ENCODE measurements around the gene GYPC. TPM values are rescaled to one million over a fixed set of nuclear protein-coding genes. Genes with fewer than 3 reads are reported as not detected.
"Not testable (repeated sequence)": the region's sequence is repeated elsewhere in the genome, so short reads cannot be mapped to it uniquely, and the experiment has no call there.

The GYPC gene
- total RNA-seq, 1 donor from 2014 or later, result 19.6 TPM

GRCh38 chr2:126692934-126693592 is 37.1 kb downstream of the GYPC start:
- DNase-seq (ENCODE audit: low spot score in 2 of 2); FAIRE-seq: not testable (repeated sequence)

- DNase-seq (ENCODE audit: low spot score in 2 of 2) (no peak), FAIRE-seq (no peak)
Observed at GRCh38 chr2:126696644-126697520, 40.9 kb downstream of the GYPC start.

DNA sequence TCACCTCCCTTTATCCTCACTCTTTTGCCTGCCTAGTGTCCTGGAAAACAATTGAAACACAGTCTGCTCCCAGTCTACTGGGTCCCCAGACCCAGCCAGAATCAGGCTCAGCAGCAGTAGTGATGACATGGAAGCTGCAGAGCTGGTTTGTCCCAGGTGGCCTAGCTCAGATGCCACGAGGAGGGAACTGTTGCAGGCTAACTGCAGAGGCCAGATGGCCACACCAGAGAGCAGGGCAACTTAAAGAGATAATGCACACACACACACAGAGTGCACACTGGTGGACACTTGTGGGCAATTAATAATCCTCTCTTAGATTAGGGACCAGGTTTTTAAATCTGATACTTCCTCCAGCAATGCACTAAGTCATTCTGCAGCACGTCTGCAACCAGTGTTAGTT is 42.4 kb downstream of the GYPC start:
- FAIRE-seq (no peak), DNase-seq (ENCODE audit: low spot score in 2 of 2) (no peak)

DNA sequence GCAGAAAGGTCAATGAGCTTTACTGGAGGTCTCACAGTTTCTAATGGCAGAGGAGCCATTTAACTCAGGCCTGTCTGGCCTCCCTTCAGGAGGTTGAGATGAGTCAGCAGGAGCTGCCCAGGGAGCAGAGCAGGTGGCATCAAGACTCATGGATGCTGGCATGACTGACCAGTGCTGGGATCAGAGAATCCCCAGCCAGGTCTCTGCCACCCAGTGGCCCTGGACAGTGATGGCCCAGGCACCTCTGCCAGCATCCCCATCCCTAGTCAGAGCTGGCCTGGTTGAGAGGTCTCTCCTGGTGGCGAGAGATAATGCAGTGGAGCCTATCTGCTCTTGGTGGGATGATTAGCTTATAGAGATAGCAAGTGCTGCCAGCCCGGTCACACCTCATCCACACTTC is 43.1 kb downstream of the GYPC start:
- no peak for FAIRE-seq
- no peak for DNase-seq (ENCODE audit: low spot score in 2 of 2)

- FAIRE-seq, result no peak
Observed at GRCh38 chr2:126699716-126700581, 44.0 kb downstream of the GYPC start.

GRCh38 chr2:126700677-126701076 is 44.7 kb downstream of the GYPC start:
- no peak for FAIRE-seq
- no peak for DNase-seq (ENCODE audit: low spot score in 2 of 2)

More at GRCh38 chr2:126699716-126700581, 44.0 kb downstream of the GYPC start:
- no peak for DNase-seq (ENCODE audit: low spot score in 2 of 2)

GRCh38 chr2:126703311-126703710 is 47.4 kb downstream of the GYPC start:
- FAIRE-seq, result no peak
- DNase-seq (ENCODE audit: low spot score in 2 of 2), result no peak

DNA sequence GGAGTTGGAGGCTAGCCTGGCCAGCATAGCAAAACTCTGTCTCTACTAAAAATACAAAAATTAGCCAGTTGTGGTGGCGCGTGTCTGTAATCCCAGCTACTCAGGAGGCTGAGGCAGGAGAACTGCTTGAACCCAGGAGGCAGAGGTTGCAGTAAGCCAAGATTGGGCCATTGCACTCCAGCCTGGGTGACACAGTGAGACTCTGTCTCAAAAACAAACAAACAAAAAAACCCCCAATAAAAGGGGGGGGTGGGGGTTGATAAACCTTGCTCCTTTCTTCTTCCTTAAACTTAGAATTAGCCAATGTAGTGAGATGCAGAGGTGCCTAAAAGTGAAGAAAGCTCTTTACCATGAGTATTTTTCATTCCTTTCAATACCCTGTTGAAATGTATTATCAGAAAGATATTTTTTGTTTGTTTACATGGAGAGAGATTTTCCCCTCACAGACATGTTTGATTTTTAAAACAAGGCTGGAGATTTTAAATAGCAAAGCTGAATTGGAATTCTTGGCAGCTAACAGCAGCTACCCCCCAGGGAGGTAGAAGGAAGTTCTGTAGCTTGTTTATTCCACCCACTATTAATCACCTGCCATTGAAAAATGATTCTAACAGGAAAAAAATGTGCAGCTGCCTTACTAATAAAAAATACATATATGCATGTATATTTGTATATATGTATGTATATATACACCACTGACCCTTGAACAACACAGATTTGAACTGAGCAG is 48.6 kb downstream of the GYPC start:
- DNase-seq (ENCODE audit: low spot score in 2 of 2), result no peak
- FAIRE-seq, result no peak

GRCh38 chr2:126707191-126707590 is 51.2 kb downstream of the GYPC start:
- DNase-seq (ENCODE audit: low spot score in 2 of 2) (no peak), FAIRE-seq (no peak)

DNA sequence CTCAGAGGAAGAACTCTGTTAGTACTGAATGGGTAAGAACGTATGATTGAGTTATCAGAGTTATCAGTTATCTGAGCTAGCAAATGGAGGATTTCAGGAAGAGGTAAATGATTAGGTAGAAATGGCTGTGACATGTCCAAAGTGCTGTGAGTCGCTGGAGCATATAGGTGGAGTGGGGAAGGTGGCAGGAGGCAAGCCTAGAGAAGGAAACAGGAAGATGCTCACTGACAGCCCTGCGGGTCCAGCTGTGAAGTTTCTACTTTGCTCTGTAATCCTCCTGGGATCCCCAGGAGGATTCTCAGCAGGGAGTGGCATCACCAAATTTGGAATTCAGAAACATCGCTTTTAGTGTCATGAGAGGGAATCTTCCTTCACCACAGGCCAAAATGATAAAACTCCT is 52.0 kb downstream of the GYPC start:
- FAIRE-seq, result no peak
- DNase-seq (ENCODE audit: low spot score in 2 of 2), result no peak

- no peak for FAIRE-seq
- no peak for DNase-seq (ENCODE audit: low spot score in 2 of 2)
Observed at GRCh38 chr2:126714191-126714965, 58.4 kb downstream of the GYPC start.

GRCh38 chr2:126715111-126715510 is 59.2 kb downstream of the GYPC start:
- DNase-seq (ENCODE audit: low spot score in 2 of 2) (no peak), FAIRE-seq (no peak)

- DNase-seq (ENCODE audit: low spot score in 2 of 2) (no peak), FAIRE-seq (no peak)
Observed at GRCh38 chr2:126715576-126716406, 59.8 kb downstream of the GYPC start.

- not testable (repeated sequence) for FAIRE-seq; DNase-seq (ENCODE audit: low spot score in 2 of 2)
Observed at GRCh38 chr2:126717277-126717676, 61.3 kb downstream of the GYPC start.

DNA sequence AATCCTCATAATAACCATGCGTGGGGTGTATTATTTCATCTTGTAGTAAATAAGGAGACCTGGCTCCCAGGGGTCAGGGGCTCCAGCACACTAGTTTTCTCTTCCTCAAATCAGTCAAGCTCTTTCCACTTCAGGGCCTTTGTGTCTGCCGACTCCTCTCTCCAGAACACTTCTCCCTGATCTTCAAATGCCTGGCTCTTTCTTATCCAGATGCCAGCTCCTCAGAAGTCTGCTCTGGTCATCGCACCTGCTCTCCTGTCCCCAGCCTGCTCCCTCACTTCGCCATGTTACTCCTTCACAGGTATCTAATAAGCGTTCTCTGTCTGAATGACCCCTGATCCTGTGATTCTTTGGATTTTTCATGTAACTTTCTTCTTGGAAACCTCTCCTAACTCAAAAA is 62.0 kb downstream of the GYPC start:
- no peak for FAIRE-seq
- no peak for DNase-seq (ENCODE audit: low spot score in 2 of 2)

- no peak for DNase-seq (ENCODE audit: low spot score in 2 of 2)
- FAIRE-seq, result no peak
Observed at GRCh38 chr2:126719191-126719832, 63.4 kb downstream of the GYPC start.

- FAIRE-seq (no peak), DNase-seq (ENCODE audit: low spot score in 2 of 2) (no peak)
Observed at GRCh38 chr2:126719833-126720351, 63.9 kb downstream of the GYPC start.

GRCh38 chr2:126720638-126721037 is 64.7 kb downstream of the GYPC start:
- DNase-seq (ENCODE audit: low spot score in 2 of 2) (no peak), FAIRE-seq (no peak)
